ENCODE results near the gene NEK8. TPM values are rescaled to one million over a fixed set of nuclear protein-coding genes. Genes with fewer than 3 reads are reported as not detected.

NEK8 gene
- total and polyA plus RNA-seq, 7 donors, result 0.16 to 6.3 (median 1.6) TPM

DNA sequence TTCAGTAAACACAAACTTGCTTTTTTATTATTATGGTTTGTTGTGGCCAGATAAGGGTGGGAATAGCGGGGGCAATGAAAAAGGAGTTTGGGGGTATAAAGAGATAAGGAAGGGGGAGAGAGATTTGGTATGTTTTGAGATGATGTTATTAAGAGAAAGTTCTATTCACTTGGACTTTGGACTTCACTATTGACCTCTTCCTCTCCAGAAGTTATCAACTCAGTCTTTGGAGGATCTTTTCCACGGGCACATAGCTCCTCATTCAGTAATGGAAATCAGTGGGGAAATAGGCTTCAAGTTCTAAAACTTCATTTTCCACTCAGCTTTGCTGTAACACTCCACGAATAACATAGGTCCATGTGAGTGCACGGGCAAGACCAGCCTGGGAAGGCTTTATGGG, 40.1 kb upstream of the NEK8 start:
- Histone ChIP-seq H3K4me3 (no peak overlapping the region), H3K4me1 (peaks cover 0 to 4% (median 2%) of the 10 kb centered on the region in 4 donors), H3K36me3 (peaks cover 69 to 100% (median 88%) of the 10 kb centered on the region in 4 donors), H3K27me3 (no peaks in the 10 kb centered on the region), H3K9me3 (no peaks in the 10 kb centered on the region), H3K27ac (no peak overlapping the region)
- DNase-seq, result no peak
- TF ChIP-seq, protein P1, sequence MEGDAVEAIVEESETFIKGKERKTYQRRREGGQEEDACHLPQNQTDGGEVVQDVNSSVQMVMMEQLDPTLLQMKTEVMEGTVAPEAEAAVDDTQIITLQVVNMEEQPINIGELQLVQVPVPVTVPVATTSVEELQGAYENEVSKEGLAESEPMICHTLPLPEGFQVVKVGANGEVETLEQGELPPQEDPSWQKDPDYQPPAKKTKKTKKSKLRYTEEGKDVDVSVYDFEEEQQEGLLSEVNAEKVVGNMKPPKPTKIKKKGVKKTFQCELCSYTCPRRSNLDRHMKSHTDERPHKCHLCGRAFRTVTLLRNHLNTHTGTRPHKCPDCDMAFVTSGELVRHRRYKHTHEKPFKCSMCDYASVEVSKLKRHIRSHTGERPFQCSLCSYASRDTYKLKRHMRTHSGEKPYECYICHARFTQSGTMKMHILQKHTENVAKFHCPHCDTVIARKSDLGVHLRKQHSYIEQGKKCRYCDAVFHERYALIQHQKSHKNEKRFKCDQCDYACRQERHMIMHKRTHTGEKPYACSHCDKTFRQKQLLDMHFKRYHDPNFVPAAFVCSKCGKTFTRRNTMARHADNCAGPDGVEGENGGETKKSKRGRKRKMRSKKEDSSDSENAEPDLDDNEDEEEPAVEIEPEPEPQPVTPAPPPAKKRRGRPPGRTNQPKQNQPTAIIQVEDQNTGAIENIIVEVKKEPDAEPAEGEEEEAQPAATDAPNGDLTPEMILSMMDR (IDR thresholded peaks at IDR 0.05), result no peak
- TF ChIP-seq POLR2AphosphoS5 (IDR thresholded peaks at IDR 0.05) (no peak), EP300 (IDR thresholded peaks at IDR 0.05) (no peak), POLR2A (IDR thresholded peaks at IDR 0.05) (no peak)
- intact Hi-C loops (cut with DNase I), result no loop called here
- 83 to 93% methylated on average over 4 of the region's 4 CpGs for WGBS, 2 donors

DNA sequence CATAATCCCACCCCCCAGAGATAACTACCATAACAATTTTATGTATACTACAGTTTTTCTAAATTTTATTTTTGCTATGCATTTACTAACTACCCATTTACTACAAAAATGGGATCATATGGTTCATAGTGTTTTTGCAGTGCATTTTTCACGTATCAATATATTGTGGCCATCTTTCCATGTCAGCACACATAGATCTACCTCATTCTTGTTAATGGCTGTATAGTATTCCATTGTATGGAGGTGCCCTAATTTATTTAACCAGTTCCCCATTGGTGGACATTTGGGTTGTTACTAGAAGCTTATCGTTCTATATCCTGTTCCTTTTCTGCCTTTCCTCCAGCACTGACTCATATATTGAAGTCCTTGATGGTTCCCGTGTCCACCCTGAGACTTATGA, 39.6 kb upstream of the NEK8 start:
- TF ChIP-seq, protein P1 (IDR thresholded peaks at IDR 0.05), result no peak
- TF ChIP-seq POLR2AphosphoS5 (IDR thresholded peaks at IDR 0.05) (no peak), POLR2A (IDR thresholded peaks at IDR 0.05) (no peak), EP300 (IDR thresholded peaks at IDR 0.05) (no peak)
- no peak for DNase-seq
- no peaks in the 10 kb centered on the region for H3K9me3 ChIP-seq
- H3K27ac ChIP-seq, result no peak overlapping the region
- no peaks in the 10 kb centered on the region for H3K27me3 ChIP-seq
- peaks cover 0 to 4% (median 2%) of the 10 kb centered on the region in 4 donors for H3K4me1 ChIP-seq
- H3K36me3 ChIP-seq, result peaks cover 69 to 100% (median 89%) of the 10 kb centered on the region in 4 donors
- H3K4me3 ChIP-seq, result no peak overlapping the region
- intact Hi-C loops (cut with DNase I), result no loop called here
- 97 to 99% methylated on average over 3 of the region's 3 CpGs for WGBS, 2 donors

DNA sequence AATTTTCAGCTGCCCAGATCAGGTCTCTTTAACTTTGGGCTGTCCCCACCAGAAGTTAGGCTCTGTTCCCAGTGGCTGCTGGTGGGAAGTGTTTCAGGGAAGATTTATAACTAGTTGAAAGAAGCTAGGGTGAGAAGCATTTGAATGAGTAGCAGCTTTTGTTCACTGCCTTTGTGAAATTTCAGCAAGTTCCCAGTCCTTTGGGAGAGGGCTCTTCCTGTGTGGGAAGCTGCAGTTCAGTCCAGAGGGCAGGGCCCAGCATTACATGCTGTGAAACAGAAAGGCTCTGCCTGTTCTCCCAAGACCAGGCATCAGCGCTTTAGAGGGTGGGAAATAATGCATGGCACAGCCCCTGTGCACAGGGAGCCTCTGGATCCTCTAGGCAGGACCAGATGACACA, 34.7 kb upstream of the NEK8 start:
- Histone ChIP-seq H3K27me3 (no peaks in the 10 kb centered on the region), H3K4me3 (no peak overlapping the region), H3K4me1 (no peaks in the 10 kb centered on the region), H3K9me3 (no peaks in the 10 kb centered on the region), H3K27ac (no peak overlapping the region), H3K36me3 (peaks cover 71 to 100% (median 91%) of the 10 kb centered on the region in 4 donors)
- TF ChIP-seq POLR2AphosphoS5 (IDR thresholded peaks at IDR 0.05), result no peak
- no peak for TF ChIP-seq EP300 (IDR thresholded peaks at IDR 0.05)
- TF ChIP-seq, protein P1 (IDR thresholded peaks at IDR 0.05), result no peak
- no peak for TF ChIP-seq POLR2A (IDR thresholded peaks at IDR 0.05)
- intact Hi-C loops (cut with DNase I), result no loop called here
- 95 to 97% methylated on average over 1 of the region's 1 CpG for WGBS, 2 donors
- DNase-seq, result no peak

DNA sequence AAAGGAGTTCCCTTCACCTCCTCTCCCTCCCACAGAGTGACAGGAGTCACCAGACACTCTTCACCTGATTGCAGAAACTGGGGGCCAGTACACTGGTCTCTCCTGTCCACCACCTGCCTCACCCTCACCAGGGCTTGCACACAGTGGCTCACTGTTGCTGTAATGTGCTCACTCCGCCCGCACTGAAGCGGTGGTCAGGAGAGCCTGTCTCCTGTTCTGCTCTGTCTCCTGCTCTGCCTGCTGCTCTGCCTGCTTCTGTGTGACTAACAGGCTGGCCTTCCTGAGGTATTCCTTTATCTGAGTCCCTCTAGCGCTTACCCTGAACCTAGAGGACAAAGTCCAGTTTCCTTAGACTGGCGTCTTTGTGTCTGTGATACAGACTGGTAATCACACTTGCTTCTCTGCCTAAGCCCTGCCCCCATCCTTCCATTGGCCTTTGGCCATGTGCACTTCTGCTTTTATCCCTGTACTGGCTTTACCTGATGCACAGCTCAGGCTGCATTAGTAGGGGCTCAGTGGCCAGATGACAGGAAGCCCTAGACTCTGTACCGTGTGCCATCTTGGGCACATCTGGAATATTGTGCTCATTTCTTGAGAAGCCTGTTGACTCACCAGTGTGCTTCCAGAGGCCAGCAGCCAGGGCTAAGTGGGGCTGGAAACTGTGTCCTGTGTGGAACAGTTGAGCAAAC, 30.2 kb upstream of the NEK8 start:
- no peaks in the 10 kb centered on the region for H3K4me1 ChIP-seq
- WGBS, 2 donors, result 19 to 76% methylated on average over 6 of the region's 6 CpGs
- no peak for DNase-seq
- H3K4me3 ChIP-seq, result no peak overlapping the region
- no peaks in the 10 kb centered on the region for H3K9me3 ChIP-seq
- intact Hi-C loops (cut with DNase I), result no loop called here
- H3K36me3 ChIP-seq, result peaks cover 76 to 100% (median 92%) of the 10 kb centered on the region in 4 donors
- no peak for TF ChIP-seq POLR2AphosphoS5 (IDR thresholded peaks at IDR 0.05)
- TF ChIP-seq, protein P1 (IDR thresholded peaks at IDR 0.05), result peak in 1 of 4 experiments; percentile 6
- TF ChIP-seq POLR2A (IDR thresholded peaks at IDR 0.05), result peak in 1 of 2 donors; percentile 37
- no peaks in the 10 kb centered on the region for H3K27me3 ChIP-seq
- H3K27ac ChIP-seq, result no peak overlapping the region
